Measurements from ENCODE around the gene IL6R. TPM values are rescaled to one million over a fixed set of nuclear protein-coding genes. Genes with fewer than 3 reads are reported as not detected.
"Not testable (repeated sequence)": the region's sequence is repeated elsewhere in the genome, so short reads cannot be mapped to it uniquely, and the experiment has no call there.

IL6R gene
- total RNA-seq, 3 donors from 2014 or later: 23.6 to 26.8 (median 24.0) TPM

DNA sequence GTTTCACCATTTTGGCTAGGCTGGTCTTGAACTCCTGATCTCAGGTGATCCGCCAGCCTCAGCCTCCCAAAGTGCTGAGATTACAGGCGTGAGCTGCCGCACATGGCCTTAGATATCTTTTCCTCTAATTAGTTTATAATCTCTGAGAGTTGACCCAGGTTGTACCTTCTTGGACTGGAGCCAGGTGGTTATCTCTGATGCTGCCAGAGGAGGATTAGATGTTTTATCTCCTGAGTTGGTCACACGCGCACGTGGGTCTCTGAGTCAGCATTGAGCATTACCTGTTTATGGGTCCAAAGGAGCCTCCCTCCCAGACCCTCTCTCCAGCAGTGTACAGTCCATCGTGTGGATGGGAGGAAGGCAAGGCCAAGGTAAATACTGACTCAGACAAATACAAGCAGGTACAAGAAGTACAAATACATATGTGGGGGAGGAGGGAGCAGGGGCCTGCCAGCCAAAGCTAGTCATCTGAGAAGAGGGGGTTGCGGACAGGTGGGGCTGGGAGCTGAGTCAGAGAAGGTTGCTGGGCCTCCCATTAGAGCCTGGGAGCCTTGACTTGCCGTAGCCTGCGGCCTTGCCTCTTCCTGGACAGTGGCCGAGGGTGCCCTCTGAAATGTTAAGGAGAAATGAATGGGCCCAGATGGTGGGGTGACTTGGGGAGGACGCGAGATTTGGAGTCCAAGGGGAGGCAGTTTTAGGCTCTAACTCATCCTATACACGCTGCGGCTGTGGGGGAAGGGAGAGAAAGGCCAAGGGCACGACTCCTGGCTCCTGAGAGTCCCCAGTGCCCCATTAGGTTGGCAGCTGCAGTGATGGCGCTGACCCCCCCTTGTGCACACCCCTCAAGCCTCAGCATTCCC, 13.1 kb downstream of the IL6R start:
- Histone ChIP-seq H3K36me3 (no peaks in the 10 kb centered on the region), H3K27me3 (no peaks in the 10 kb centered on the region), H3K4me1 (peaks cover under 1 to 61% of the 10 kb centered on the region in 2 donors), H3K4me3 (no peak overlapping the region), H3K27ac (peak overlapping the region; percentile 94 to 96), H3K9me3 (no peaks in the 10 kb centered on the region)
- peak; percentile 71 to 79 for DNase-seq (ENCODE audit: low spot score in 2 of 2)
- intact Hi-C loops (cut with DNase I; ENCODE audit: low total_unique reads): no loop called here
- TF ChIP-seq POLR2A (IDR thresholded peaks at IDR 0.05) (no peak), POLR2AphosphoS5 (IDR thresholded peaks at IDR 0.05) (peak in 1 of 3 donors; percentile 54)
- TF ChIP-seq, protein P1, sequence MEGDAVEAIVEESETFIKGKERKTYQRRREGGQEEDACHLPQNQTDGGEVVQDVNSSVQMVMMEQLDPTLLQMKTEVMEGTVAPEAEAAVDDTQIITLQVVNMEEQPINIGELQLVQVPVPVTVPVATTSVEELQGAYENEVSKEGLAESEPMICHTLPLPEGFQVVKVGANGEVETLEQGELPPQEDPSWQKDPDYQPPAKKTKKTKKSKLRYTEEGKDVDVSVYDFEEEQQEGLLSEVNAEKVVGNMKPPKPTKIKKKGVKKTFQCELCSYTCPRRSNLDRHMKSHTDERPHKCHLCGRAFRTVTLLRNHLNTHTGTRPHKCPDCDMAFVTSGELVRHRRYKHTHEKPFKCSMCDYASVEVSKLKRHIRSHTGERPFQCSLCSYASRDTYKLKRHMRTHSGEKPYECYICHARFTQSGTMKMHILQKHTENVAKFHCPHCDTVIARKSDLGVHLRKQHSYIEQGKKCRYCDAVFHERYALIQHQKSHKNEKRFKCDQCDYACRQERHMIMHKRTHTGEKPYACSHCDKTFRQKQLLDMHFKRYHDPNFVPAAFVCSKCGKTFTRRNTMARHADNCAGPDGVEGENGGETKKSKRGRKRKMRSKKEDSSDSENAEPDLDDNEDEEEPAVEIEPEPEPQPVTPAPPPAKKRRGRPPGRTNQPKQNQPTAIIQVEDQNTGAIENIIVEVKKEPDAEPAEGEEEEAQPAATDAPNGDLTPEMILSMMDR (IDR thresholded peaks at IDR 0.05): no peak

DNA sequence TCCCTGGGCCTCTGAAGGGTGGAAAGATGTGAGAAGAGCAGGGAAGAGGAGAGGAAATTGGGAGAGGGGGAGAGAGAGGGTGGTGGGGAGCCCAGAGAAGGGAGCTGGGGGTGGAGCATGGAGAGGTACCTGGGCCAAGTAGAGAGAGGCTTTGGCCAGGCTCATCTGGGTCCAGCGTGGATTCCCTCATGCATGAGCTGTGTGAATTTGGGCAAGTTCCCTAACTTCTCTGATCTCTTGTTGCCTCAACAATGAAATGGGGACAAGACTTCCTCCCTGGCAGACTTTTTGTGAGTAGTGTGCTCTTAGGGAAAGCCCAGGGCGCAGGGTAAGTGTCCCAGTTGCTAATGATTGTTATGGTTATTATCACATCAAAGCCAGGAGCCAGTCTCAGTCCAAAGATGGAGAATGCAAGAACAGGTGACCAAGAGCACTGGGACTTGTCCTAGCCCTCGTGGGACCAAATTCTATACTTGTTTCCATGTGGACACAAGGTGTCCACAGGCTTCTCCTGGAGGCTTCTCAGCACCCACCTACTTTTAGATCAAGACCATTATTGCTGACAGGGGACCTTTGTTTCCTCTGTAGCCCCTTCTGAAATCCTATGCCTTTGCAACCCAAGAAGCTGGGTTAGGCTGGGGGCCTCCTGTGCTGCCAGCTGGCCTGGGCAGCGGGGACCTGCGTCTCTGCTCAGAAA, 13.9 kb downstream of the IL6R start:
- TF ChIP-seq POLR2A (IDR thresholded peaks at IDR 0.05) (no peak), POLR2AphosphoS5 (IDR thresholded peaks at IDR 0.05) (no peak)
- TF ChIP-seq, protein P1 (IDR thresholded peaks at IDR 0.05): no peak
- Histone ChIP-seq H3K4me1 (peaks cover 3 to 66% of the 10 kb centered on the region in 2 donors), H3K27ac (peak overlapping the region; percentile 94 to 96), H3K27me3 (no peaks in the 10 kb centered on the region), H3K9me3 (no peaks in the 10 kb centered on the region), H3K4me3 (peak overlapping the region in 1 of 3 donors; percentile 24), H3K36me3 (no peaks in the 10 kb centered on the region)
- no peak for DNase-seq (ENCODE audit: low spot score in 2 of 2)
- intact Hi-C loops (cut with DNase I; ENCODE audit: low total_unique reads): no loop called here

DNA sequence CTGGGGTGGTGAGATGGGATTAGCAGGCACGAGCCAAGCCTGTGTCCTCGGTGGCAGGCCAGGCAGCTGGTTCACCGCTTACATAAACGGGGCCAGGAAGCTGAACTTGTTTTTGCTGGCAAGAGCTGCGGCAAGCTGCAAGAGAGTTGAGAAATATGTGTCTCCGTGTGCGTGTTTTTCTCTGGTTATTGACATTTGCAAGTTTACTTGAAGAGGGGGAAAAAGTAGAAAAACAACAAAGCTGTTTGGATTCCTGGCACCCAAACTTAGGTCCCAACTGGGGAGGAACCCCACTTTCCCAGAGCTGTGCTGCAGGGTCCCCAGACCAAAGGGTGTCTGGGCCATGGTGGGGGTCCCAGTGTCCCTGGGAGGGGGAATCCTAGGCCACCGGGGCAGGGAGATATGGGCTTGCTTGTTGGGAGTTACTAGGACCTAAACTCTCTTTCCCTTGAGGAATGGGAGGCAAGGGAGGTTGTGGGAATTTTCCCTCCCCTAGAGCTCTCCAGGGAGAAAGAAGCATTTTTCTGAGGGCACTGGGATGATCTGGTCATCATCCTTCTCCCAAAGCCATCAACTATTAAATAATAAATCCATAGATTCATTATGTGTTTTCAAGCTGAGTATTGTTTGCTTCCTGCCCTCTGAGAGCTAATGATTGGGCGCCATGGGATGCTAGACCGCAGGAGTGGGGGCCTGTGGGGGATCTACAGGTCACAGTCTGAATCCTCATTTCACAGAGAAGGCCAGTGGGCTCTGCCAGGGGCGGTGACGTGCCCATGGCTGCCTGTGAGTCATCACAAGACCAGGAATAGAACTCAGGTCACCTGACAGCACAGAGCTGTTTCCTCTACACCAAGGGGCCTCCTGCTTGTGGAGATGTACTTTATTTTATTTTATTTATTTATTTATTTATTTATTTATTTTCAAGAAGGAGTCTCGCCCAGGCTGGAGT, 14.8 kb downstream of the IL6R start:
- DNase-seq (ENCODE audit: low spot score in 2 of 2): peak; percentile 85 to 93

DNA sequence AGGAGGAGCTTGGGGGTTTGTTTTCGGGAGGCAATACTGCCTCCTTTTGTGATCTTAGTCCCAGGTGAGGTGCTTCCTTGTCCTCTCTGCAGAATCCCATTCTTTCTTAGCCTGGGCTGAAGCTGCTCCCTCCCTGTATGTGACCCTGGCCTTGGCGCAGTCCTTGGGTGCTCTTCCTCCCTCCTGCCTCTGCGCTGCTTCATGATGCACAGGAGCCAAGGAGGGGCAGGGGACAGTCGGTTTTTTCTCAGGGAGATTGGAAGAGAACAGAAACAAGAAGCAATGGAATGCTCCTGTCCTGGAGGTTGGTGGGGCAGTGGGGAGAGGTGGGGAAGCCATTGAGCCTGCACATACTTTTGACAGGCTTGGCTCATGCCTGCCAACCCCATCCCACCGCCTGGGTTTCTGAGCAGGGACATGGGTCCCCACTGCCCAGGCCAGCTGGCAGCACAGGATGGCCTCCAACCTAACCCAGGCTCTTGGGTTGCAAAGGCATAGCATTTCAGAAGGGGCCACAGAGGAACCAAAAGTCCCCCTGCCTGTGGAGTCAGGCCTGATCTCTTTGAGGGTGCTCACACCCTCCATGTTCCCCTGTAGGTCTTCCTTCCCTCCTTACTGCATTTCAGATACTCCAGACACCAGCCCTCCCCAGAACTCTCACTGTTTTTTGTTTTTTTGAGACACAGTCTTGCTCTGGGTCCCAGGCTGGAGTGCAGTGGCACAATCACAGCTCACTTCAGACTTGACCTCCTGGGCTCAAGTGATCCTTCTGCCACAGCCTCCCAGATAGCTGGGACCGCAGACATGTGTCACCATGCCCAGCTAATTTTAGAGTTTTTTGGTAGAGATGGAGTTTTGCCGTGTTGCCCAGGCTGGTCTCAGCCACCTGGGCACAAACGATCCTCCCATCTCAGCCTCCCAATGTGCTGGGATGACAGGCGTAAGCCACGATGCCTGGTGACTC, 16.1 kb downstream of the IL6R start:
- intact Hi-C loops (cut with DNase I; ENCODE audit: low total_unique reads): loop anchor here (1.0 kb wide), 1 partner anchor 27 kb away; no protein-coding TSS in a partner anchor
- Histone ChIP-seq H3K4me3 (no peak overlapping the region), H3K27ac (peak overlapping the region; percentile 94 to 96), H3K9me3 (no peaks in the 10 kb centered on the region), H3K36me3 (no peaks in the 10 kb centered on the region), H3K27me3 (no peaks in the 10 kb centered on the region), H3K4me1 (peaks cover 3 to 59% of the 10 kb centered on the region in 2 donors)
- TF ChIP-seq POLR2AphosphoS5 (IDR thresholded peaks at IDR 0.05): no peak
- DNase-seq (ENCODE audit: low spot score in 2 of 2): no peak

More for the DNA sequence above, 14.8 kb downstream of the IL6R start:
- H3K27ac ChIP-seq: peak overlapping the region; percentile 94 to 96
- no peaks in the 10 kb centered on the region for H3K9me3 ChIP-seq
- TF ChIP-seq POLR2A (IDR thresholded peaks at IDR 0.05) (no peak), POLR2AphosphoS5 (IDR thresholded peaks at IDR 0.05) (peak; percentile 76 to 77 (median 77))
- TF ChIP-seq, protein P1 (IDR thresholded peaks at IDR 0.05): no peak
- H3K36me3 ChIP-seq: no peaks in the 10 kb centered on the region
- no peaks in the 10 kb centered on the region for H3K27me3 ChIP-seq
- intact Hi-C loops (cut with DNase I; ENCODE audit: low total_unique reads): no loop called here
- peak overlapping the region in 1 of 3 donors; percentile 42 for H3K4me3 ChIP-seq
- peaks cover 3 to 64% of the 10 kb centered on the region in 2 donors for H3K4me1 ChIP-seq

DNA sequence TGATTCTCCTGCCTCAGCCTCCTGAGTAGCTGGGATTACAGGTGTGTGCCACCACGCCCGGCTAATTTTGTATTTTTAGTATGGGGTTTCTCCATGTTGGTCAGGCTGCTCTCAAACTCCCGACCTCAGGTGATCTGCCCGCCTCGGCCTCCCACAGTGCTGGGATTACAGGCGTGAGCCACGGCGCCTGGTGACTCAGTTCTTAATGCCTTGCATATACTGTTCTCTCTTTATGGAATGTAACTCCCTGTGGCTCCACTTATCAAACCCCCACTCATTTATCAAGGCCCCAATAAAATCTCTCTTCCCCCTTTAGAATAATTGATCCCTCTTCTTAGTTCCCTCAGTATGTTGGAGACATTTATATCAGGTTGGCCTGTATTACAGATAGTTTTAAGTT, 16.9 kb downstream of the IL6R start:
- H3K27ac ChIP-seq: peak overlapping the region; percentile 94 to 96
- DNase-seq (ENCODE audit: low spot score in 2 of 2); H3K27me3 ChIP-seq; H3K4me3 ChIP-seq; H3K9me3 ChIP-seq; H3K36me3 ChIP-seq; intact Hi-C loops (cut with DNase I; ENCODE audit: low total_unique reads): not testable (repeated sequence)
- peaks cover 3 to 60% of the 10 kb centered on the region in 2 donors for H3K4me1 ChIP-seq
